GOT3 (cell line): ENCODE measurements around the gene DNAJC25.

Experiments used
- DNase-seq: peaks from one replicate; lab custom pipeline; 2025; ENCODE audit warnings: mixed read lengths; lab: John Stamatoyannopoulos, UW

DNAJC25 gene

GRCh38 chr9:111627260-111627963 is 3.7 kb upstream of the DNAJC25 start:
- DNase-seq: no peak

- DNase-seq: no peak
These were observed 2.7 kb upstream of the DNAJC25 start for GRCh38 chr9:111628411-111628810.

GRCh38 chr9:111630182-111630963 is 761 bp upstream of the DNAJC25 start:
- DNase-seq: no peak

GRCh38 chr9:111630964-111631213 is 245 bp upstream of the DNAJC25 start:
- DNase-seq: no peak

GRCh38 chr9:111632060-111632459 is 926 bp downstream of the DNAJC25 start:
- DNase-seq: no peak

DNA sequence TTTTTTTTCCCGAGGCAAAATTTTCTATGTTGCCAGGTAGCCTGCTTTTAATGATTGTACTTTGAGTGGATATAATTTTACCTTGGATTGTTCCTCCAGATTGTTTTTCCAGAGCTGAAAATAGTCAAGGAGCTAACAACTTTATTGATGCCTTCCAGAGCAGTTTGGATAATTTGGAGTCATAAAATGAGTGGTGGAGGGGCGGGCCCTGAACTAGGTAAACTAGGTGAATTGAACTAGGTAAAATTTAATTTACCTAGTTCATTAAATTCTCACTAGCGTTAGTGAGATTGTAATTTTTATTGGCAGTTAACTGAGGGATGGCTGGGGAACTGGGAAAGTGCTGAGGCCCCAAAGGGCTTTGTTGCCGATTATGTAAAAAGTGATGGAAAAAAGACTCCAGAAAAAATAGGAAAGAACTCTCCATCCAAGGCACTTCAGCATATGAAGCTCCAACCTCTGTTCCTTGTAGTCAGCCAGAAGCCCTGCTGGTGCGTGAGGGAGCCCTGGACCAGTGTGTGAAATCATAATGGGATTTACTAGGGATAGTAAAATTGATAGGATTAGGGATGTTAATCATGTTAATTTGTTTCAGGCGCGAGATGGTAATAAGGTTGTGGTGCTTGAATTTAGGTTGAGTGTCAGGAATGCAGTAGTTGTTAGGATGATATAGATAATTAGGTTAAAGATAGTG is 1.7 kb downstream of the DNAJC25 start:
- DNase-seq: no peak

- no peak for DNase-seq
These were observed 2.2 kb downstream of the DNAJC25 start for GRCh38 chr9:111633389-111633736.

DNA sequence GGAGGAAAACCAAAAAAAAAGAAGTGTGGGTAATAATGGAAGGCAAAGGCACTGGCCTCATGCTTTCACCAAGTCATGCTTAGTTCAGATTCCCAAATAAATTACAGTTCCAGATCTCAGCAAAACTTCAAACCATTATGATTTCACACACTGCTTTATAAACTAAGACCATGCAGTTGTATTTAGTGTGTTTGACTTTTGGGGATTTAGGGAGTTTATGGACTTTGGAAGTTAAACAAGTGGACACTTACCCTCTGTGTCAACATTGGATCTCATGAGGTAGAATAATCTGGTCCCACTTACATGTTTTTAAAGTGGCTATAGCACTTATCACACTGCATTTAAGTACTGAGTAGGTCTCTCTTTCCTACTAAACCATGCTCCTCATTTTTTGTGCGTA is 3.7 kb downstream of the DNAJC25 start:
- DNase-seq: no peak

DNA sequence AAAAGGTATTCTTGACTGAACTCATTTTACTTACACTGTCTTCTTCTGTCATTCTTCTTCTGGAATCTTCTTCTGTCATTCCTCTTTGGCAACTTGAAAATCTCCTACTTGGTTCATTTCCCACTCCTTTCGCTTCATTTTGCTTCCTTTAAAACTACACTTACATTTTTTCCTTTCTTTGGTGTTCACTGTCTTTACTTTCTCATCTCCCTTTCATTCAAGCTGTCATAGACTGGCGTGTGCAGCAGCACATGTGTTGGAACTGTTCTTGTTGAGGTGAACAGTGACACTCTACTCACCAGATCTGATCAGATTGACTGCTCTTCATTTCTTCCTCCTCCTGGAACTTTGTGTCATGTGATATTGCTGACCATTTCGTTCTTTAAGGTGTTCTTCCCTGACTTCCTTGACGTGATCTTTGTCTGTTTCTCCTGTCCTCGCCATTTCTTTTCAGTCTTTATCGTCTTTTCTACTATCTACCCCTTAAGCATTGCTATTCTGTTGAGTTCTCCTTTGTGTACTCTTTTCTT is 6.4 kb downstream of the DNAJC25 start:
- no peak for DNase-seq

- DNase-seq: no peak
These were observed 13.2 kb downstream of the DNAJC25 start for GRCh38 chr9:111644195-111644772.

GRCh38 chr9:111645806-111646205 is 14.7 kb downstream of the DNAJC25 start:
- no peak for DNase-seq

GRCh38 chr9:111646417-111646816 is 15.3 kb downstream of the DNAJC25 start:
- no peak for DNase-seq

DNA sequence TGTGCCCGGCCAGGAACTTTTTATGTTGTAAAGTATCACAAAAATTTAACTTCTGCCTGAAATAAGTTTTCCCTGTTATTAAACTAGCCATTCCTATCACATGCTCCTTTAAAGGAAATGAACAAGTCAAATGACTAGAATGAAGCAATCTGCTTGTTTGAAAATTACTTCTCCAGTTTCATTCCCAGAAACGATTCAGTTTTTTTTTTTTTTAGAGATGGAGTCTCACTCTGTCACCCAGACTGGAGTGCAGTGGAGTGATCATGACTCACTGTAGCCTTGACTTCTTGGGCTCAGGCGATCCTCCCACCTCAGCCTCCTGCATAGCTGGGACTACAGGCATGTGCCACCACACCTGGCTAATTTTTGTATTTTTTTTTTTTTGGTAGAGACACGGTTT is 16.9 kb downstream of the DNAJC25 start:
- no peak for DNase-seq

DNA sequence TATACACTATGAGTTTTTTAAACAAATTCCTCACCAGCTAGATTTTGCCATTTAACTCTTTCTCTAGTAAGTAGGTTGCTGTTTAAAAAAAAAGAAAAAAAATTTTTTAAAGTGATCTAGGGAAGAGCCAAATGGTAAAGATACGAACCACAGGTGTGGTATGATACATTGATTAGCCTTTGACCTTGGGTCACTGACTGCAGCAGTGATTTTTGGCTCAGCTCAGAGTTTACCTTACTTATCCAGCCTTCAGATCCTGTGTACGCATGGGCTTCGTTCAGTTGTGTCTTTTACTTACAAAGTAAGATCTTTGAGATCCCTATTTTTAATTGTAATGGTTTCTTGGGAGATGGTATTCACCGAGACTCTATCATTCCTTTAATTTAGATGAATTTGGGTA is 17.9 kb downstream of the DNAJC25 start:
- no peak for DNase-seq

GRCh38 chr9:111657051-111657450 is 25.9 kb downstream of the DNAJC25 start:
- no peak for DNase-seq

DNA sequence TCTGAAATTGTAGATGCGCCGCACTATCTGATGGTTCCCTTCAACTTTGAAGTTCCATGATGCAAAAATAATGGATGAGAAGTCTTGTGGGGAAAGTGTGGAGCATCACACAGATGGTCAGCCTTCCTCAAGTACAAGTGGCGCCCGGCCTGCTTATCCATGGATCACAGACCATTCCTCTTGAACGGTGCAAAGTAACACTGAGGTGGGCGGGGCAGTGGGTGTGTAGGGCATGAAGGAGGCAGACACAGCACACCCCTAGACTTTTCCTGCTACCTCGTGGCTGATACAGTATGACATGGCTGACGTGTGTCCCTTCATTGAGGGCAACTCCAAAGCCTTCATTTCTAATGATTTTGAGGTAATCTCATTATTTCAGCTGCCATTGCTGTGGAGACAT is 27.8 kb downstream of the DNAJC25 start:
- no peak for DNase-seq

- no peak for DNase-seq
These were observed 28.6 kb downstream of the DNAJC25 start for GRCh38 chr9:111659691-111660090.

GRCh38 chr9:111661150-111661801 is 30.1 kb downstream of the DNAJC25 start, which contains the start of gene GNG10:
Gene GNG10, plus strand, starts transcription at chr9:111661605. Its CDS starts 30 bp downstream, at chr9:111661635.
- DNase-seq: peak; percentile 15

DNA sequence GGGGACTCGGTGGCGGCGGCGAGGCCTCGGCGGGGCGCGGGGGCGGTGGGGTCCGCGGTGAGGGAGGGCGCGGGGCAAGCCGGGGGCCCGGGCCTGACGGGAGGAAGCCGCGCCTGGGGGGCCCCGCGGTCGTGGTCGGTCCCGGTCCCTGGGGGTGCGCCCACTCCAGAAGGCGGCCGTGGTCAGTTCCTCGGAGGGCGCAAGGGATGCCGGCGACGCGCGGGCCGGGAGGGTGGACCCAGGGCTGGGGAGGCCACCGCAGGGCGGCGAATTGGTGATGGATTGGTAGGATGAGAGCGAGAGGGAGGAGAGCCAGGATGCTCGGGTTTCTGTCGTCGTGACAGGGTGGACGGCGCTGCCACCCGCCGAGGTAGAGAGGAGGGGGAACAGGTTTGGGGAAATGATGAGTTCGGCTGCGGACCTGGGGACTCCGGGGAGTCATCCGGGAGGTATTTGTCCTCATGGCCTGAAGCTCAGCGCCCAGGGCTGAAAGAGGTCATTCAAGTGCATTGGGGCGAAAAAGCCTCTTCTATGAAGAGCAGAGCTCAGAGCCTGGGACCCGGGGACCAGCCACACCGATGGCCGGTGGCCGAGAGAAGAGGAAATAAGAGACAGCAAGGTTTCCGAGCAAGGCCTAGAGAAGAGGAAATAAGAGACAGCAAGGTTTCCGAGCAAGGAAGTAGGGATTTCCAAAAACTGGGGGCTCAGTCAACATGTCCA is 30.8 kb downstream of the DNAJC25 start:
- no peak for DNase-seq

- DNase-seq: no peak
These were observed 31.6 kb downstream of the DNAJC25 start for GRCh38 chr9:111662576-111663300.
